Measurements from ENCODE around the gene ASGR2. TPM values are rescaled to one million over a fixed set of nuclear protein-coding genes. Genes with fewer than 3 reads are reported as not detected.
A peak's percentile ranks its signal among the peaks of the same experiment; 100 is the strongest.
"Not testable (repeated sequence)": the region's sequence is repeated elsewhere in the genome, so short reads cannot be mapped to it uniquely, and the experiment has no call there.

The ASGR2 gene, protein sequence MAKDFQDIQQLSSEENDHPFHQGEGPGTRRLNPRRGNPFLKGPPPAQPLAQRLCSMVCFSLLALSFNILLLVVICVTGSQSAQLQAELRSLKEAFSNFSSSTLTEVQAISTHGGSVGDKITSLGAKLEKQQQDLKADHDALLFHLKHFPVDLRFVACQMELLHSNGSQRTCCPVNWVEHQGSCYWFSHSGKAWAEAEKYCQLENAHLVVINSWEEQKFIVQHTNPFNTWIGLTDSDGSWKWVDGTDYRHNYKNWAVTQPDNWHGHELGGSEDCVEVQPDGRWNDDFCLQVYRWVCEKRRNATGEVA
- under 1 TPM in 4 of 6 donors, not detected in 2; 0.29 to 0.63 (median 0.36) TPM for total RNA-seq
- polyA plus RNA-seq = under 1 TPM; 0.46 to 0.80 TPM

DNA sequence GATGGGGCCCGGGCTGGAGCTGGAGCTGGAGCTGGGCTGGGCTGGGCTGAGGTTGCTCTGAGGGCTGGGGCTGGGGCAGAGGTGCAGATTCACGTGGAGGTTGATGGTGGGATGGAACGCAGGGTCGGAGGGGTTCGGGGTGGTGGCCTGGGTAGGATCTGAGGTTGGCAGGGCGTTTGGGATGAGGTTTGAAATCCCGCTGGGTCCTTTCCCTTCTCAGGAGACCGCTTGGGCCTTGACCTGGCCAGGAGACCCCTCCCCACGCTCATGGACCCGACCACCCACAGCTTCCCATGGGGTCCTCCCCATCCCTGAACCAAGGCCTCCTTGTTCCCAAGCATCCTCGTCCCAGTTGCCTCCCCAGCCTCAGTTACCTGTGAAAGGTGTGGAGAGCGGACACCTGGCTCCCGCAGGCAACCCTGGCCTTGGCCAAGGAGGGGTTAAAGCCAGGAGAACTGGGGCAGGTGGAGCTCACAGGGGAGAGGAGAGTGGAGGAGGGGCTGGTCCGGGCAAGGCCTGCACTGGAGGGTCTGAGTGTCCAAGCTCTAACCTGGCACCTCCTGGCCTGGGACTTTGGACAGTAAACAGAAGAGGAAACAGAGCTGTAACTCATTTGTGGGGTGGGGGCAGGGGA lies at the start of gene ASGR2:
TSS of gene ASGR2 (minus strand) at position 582 of the 634 bp plus-strand sequence. CDS start 582 bp downstream, outside the sequence.
- H3K27me3 ChIP-seq = no peaks in the 10 kb centered on the region
- 63% methylated on average over 14 of the region's 14 CpGs for WGBS, 2 donors
- H3K4me3 ChIP-seq = no peak within 1 kb of the TSS
- DNase-seq (no peak), ATAC-seq (peak in 3 of 4 donors; percentile 18 to 38 (median 18)), FAIRE-seq (no peak)
- no peaks in the 10 kb centered on the region for H3K4me1 ChIP-seq
- intact Hi-C loops (cut with DNase I) = no loop called here
- H3K27ac ChIP-seq = peak within 1 kb of the TSS in 1 of 4 donors; percentile 50
- no peaks in the 10 kb centered on the region for H3K36me3 ChIP-seq
- TF ChIP-seq, protein P1, sequence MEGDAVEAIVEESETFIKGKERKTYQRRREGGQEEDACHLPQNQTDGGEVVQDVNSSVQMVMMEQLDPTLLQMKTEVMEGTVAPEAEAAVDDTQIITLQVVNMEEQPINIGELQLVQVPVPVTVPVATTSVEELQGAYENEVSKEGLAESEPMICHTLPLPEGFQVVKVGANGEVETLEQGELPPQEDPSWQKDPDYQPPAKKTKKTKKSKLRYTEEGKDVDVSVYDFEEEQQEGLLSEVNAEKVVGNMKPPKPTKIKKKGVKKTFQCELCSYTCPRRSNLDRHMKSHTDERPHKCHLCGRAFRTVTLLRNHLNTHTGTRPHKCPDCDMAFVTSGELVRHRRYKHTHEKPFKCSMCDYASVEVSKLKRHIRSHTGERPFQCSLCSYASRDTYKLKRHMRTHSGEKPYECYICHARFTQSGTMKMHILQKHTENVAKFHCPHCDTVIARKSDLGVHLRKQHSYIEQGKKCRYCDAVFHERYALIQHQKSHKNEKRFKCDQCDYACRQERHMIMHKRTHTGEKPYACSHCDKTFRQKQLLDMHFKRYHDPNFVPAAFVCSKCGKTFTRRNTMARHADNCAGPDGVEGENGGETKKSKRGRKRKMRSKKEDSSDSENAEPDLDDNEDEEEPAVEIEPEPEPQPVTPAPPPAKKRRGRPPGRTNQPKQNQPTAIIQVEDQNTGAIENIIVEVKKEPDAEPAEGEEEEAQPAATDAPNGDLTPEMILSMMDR (IDR thresholded peaks at IDR 0.05) = no peak
- H3K9me3 ChIP-seq = no peaks in the 10 kb centered on the region

DNA sequence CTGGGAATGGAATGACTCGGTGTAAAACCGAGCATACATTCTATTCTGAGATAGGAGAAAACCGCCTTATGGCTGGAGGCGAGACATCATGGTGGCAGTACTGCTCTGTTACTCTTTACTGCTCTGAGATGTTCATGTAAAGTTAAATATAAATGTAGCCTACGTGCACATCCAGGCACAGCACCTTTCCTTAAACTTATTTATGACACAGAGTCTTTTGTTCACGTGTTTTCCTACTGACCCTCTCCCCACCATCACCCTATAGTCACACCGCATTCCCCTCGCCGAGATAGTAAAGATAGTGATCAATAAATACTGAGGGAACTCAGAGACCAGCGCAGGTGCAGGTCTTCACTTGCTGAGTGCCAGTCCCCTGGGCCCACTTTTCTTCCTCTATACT lies 44.9 kb upstream of the ASGR2 start:
- 45 to 46% methylated on average over 10 of the region's 10 CpGs for WGBS, 2 donors
- H3K27ac ChIP-seq; H3K9me3 ChIP-seq; H3K4me3 ChIP-seq; H3K4me1 ChIP-seq; intact Hi-C loops (cut with DNase I); ATAC-seq; H3K27me3 ChIP-seq; H3K36me3 ChIP-seq; FAIRE-seq: not testable (repeated sequence)
- DNase-seq = peak in 1 of 6 donors; percentile 1

DNA sequence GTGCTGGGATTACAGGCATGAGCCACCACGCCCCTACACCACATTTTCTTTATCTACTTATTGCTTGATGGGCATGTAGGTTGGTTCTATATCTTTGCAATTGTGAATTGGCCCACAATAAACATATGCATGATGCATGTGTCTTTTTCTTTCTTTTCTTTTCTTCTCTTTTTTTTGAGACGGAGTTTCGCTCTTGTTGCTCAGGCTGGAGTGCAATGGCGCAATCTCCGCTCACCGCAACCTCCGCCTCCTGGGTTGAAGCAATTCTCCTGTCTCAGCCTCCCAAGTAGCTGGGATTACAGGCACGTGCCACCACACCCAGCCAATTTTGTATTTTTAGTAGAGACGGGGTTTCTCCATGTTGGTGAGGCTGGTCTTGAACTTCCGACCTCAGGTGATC lies 43.8 kb upstream of the ASGR2 start:
- intact Hi-C loops (cut with DNase I); ATAC-seq; H3K27ac ChIP-seq; H3K36me3 ChIP-seq; FAIRE-seq; H3K4me1 ChIP-seq; H3K9me3 ChIP-seq; H3K4me3 ChIP-seq; H3K27me3 ChIP-seq: not testable (repeated sequence)
- 78 to 83% methylated on average over 10 of the region's 10 CpGs for WGBS, 2 donors
- DNase-seq = peak in 1 of 6 donors; percentile 18

DNA sequence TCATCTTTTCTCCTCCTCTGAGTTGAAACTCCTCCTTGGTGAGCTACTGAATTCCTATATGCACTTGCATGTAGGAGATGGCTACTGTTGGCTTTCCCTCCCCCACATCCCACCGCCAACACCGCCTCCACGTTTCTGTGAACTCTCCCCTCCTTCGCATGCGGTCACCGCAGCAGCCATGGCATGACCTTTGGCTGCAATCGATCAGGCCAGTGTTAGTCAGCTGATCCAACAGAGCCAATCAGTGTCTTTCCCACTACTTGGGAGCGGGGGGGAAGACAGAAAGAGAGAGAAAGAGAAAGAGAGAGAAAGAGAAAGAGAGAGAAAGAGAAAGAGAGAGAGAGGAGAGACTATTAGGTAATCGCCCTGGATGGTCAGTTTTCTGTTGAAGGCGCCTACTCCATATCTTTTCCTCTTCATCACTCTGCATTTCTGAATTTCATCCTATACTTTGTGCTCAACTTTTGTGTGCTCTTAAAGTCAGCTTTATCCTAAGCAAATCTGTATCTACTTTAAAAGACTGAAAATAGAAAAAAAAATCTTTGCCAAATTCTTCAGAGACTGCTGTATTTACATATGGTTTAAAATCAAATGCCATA lies 41.8 kb upstream of the ASGR2 start:
- no peak for ATAC-seq
- Histone ChIP-seq H3K36me3 (no peaks in the 10 kb centered on the region), H3K27me3 (no peaks in the 10 kb centered on the region), H3K9me3 (no peaks in the 10 kb centered on the region), H3K4me1 (no peaks in the 10 kb centered on the region), H3K4me3 (no peak overlapping the region), H3K27ac (no peak overlapping the region)
- WGBS, 2 donors = 46% methylated on average over 10 of the region's 10 CpGs
- TF ChIP-seq, protein P1 (IDR thresholded peaks at IDR 0.05) = no peak
- no peak for FAIRE-seq
- intact Hi-C loops (cut with DNase I) = no loop called here
- peak in 1 of 6 donors; percentile 29 for DNase-seq

DNA sequence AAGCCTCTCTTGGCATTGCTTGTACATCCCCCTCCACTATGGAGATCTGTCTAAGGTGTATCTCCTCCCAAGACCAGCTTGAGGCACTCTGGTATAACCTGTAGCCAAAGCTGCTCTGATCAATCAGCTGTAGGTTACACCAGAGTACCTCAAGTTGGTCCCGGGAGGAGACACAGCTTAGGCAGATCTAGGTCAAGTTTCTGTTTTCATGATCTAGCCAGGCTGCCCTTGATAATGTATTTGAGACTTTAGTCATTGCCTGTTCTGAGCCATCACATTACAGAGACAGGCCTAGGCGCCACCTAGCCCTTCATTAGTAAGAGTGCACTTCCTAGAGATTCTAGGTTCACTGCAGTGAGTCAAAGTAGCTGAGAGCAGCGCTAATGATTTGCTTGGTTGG lies 33.1 kb upstream of the ASGR2 start:
- Histone ChIP-seq H3K4me3 (no peak overlapping the region), H3K27ac (no peak overlapping the region), H3K27me3 (no peaks in the 10 kb centered on the region), H3K36me3 (no peaks in the 10 kb centered on the region), H3K9me3 (no peaks in the 10 kb centered on the region), H3K4me1 (no peaks in the 10 kb centered on the region)
- no peak for DNase-seq
- no peak for FAIRE-seq
- intact Hi-C loops (cut with DNase I) = no loop called here
- ATAC-seq = no peak
- TF ChIP-seq, protein P1 (IDR thresholded peaks at IDR 0.05) = no peak
- WGBS, 2 donors = 54 to 70% methylated on average over 3 of the region's 3 CpGs

Data from pancreas (tissue), 10 donors.